Erythroblast (primary cell): ENCODE measurements around the gene HCN4.

Experiments
- DNase-seq, 2 experiments: peaks; one replicate each; lab custom pipeline; 2025; lab: John Stamatoyannopoulos, UW
- GATA1 ChIP-seq: IDR thresholded peaks from 2 replicates; pipeline ENCODE4 v1.6.1; 2011; ENCODE audit warnings: low read depth, mild to moderate bottlenecking, control low read depth, low read length, moderate library complexity
- POLR2A ChIP-seq: IDR thresholded peaks from 2 replicates; pipeline ENCODE4 v1.6.1; 2011; ENCODE audit warnings: mild to moderate bottlenecking, low read length

The HCN4 gene

DNA sequence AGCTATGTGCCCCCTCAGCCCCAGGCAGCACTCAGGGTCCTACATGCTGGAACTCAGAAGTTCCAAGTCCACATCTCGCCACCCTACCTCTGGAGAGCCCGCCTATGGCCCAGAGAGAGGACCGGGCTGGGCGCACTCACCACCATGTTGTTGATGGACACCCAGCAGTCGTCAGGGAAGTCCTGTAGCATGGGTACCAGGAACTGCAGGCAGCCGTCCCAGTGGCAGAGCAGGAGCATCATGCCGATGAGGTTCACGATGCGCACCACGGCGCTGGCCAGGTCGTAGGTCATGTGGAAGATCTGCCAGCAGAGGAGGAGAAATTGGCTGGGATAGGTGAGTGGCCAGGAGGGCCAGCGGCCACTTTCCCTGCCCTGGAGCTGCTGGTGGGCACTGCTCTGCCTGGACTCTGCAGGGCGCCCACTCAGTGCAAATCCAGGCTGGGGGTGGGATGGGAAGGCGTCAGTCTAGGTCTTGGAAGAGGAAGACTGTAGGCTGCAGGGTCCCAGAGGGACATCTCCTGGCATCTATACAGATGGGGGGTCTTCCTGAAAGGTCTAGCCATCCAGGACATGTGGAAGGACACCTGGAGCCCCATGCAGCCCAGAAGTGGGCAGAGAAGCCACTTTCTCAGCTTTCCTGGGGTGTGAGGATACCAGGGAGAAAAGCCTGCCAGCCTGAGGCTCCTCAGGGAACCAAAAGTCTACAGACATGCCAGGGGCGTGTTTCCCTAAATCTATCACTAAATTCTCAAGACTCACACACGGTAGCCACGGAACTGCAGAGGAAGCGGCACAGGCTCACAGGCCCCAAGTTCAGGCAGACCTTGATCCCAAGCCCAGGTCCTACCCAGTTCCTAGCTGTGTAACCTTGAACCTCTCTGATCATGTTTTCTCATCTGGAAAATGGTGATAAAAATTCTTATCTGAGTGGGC lies 36.5 kb downstream of the HCN4 start:
- DNase-seq = no peak
- TF ChIP-seq POLR2A (no peak), GATA1 (no peak)

DNA sequence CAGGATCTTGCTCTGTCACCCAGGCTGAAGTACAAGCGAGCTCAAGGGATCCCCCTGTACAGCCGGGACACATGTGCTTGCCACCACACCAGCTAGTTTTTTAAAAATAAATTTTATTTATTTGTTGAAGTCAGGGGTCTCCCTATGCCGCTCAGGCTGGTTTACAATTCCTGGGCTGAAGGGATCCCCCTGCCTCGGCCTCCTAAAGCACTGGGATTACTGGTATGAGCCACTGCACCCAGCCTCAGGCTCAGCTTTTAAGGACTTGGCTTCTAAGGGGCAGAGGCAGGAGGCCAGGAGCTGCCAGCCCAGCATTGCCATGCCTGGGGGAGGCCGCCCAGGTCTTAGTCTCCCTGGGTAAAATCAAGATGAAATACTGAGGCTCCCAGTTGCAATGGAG lies 37.3 kb downstream of the HCN4 start:
- DNase-seq = no peak
- TF ChIP-seq GATA1 (no peak), POLR2A (no peak)

DNA sequence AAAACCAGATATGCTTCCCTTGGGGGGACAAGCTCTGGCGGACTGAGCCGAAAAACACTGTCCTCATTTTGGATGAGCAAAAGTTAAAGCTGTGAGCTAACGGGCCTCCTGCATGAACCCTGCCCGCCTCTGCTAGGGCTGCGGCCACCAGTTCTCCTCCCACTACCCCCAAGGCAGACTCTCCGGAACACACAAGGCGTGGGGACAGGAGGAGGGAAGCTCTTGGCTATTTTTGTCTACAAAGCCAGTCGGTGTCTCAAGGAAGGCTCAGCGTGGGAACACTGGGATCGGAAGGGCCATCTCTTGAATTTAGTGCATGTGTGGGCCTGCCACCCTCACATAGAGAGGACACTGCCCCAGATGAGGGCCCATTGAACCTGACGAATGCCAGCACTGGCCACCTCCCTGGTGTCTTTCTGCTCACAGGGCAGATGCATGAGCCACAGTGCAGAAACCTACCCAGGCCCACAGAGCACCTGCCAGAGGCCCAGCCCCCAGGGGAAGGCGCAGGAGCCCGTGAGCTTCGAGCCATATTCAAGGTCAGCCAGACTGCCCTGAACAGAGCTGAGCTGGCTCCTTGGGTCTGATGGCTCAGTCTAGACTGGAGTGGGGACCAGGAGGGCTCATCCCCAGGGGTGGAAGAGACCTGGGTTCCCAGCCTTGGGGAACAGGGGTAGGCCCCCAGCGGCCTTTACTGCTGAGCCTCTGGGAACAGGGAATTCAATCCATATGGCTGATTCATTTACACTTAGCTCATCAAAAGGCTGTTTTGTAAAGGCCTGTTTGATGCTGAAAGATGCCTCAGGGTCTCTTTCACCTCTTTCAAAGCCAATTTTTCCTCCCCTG lies 38.3 kb downstream of the HCN4 start:
- no peak for TF ChIP-seq GATA1
- no peak for TF ChIP-seq POLR2A
- DNase-seq = no peak

DNA sequence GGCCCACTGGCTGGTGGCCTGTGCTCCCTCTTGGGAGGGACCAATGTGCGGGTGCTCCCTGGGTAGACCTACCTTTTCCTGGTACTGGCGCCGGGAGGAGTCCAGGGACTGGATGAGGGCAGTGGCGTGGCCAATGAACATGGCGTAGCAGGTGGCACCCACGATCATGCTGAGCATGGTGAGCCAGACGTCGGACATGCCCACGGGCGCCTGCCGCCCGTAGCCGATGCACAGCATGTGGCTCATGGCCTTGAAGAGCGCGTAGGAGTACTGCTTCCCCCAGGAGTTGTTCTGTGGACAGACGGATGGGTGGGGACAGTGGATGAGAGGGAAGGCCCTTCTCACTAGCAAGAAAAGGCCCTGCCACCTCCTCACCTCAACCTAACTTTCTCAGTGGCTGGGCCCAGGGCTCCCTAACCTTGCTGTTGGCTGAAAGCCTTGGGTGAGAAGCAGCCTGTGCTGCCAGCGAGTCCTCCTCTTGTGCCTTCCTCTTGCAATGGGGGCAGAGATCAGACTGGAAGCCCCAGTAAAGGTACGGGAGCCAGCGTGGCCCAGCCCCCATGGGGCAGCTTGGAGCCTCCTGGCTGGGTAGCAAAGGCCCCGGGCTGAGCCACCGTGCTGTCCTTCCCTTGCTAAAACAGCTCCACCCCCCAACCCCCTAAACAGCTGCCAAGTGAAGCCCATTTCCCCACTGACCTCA lies 39.1 kb downstream of the HCN4 start:
- TF ChIP-seq POLR2A (no peak), GATA1 (no peak)

DNA sequence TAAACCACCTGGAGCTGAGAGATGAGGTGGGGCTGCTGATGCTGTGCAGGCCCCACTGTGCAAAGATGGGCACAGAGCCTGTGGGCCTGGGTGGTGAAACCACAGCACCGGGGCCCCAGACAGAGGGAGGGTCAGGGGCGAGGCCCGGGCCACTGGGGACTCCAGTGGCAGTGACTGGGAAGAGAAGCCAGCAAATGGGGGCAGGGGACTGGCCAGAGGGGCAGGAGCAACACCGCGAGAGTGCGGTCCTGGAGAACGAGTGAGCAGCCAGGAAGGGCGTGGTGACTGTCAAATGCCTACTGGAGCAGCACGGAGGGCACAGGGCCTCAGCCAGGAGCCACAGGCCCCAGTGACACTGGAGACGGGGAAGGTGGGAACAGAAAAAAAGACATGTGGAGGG lies 39.8 kb downstream of the HCN4 start:
- TF ChIP-seq POLR2A (no peak), GATA1 (no peak)
- no peak for DNase-seq

More for the DNA sequence above, 39.1 kb downstream of the HCN4 start:
- DNase-seq = no peak

DNA sequence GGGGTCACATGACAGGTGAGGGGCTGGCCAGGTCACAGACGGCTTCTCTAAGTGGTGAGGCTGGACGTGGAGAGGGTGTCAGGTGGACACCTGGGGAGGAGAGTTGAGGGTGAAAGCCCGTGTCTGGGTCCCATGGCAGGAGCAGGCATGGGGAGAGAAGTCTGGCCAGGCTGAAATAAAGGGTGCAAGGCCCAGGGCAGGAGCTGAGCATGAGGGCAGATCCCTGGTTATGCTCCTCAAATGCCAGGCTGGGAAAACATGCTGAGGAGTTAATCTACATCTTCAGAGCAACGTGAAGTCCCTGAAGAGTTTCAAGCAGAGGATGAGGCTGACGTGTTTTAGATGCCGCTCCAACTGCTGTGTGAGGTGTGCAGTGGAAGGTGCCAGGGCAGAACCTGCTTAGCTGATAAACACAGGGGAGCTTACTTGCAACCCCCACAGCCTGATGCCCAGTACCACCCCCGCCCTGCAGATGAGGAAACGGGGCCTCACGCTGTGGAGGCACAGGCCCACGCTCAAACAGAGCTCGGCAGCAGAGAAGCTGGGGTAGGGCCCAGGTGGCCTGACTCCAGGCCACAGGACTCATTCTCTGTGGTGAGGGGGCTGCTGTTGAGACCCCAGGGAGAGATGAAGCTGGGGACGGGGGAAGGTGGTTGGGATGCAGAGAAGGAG lies 40.5 kb downstream of the HCN4 start:
- no peak for DNase-seq
- TF ChIP-seq GATA1 (no peak), POLR2A (no peak)

DNA sequence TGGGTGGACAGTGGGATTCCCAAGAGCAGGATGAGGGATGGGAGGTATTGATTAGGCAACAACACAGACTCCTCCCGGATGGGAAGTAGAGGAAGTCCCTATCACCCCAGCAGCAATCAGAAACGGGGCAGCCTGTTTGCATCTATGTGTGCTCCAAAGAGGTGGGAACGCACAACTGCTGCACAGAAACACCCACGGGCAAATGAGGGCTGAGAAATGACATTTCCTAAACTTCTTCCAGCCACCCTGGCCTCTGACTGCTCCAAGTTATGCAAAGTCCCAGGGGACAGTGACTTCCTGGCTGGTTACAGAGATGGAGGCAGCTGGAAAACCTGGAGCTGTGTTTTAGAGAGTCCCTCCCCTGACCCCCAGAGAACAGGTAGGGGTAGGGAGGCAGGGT lies 42.6 kb downstream of the HCN4 start:
- no peak for DNase-seq
- TF ChIP-seq GATA1 (no peak), POLR2A (no peak)

DNA sequence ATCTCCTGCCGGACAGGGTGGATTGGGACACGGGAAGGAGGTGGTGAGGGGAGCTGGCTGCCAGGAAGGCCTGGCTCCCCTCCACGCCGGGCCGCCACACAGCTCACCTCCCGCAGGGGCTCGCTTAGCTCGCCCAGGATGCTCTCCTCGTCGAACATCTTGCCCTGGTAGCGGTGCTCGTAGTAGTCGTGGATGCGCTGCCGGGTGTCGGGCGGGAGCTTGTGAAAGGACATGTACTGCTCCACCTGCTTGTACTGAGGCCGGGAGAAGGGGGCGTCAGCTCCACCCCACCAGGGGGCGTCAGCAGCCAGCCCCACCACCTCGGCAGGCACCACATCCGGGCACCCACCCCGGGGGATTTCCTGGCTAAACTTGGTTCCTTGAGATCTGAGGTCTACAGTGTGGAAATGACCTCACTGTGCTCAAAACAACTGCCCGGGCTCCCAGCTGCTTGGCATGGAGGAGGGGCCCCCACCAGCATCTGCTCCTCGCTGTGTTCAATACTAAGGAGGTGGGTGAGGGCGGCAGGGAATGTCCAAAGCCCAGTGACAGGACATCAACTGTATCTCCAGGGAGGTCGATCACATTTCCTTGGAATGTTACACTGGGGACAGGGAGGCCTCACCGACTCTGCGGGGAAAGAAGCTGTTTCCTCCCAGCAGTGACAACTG lies 43.4 kb downstream of the HCN4 start:
- TF ChIP-seq GATA1 (no peak), POLR2A (no peak)
- DNase-seq = no peak

DNA sequence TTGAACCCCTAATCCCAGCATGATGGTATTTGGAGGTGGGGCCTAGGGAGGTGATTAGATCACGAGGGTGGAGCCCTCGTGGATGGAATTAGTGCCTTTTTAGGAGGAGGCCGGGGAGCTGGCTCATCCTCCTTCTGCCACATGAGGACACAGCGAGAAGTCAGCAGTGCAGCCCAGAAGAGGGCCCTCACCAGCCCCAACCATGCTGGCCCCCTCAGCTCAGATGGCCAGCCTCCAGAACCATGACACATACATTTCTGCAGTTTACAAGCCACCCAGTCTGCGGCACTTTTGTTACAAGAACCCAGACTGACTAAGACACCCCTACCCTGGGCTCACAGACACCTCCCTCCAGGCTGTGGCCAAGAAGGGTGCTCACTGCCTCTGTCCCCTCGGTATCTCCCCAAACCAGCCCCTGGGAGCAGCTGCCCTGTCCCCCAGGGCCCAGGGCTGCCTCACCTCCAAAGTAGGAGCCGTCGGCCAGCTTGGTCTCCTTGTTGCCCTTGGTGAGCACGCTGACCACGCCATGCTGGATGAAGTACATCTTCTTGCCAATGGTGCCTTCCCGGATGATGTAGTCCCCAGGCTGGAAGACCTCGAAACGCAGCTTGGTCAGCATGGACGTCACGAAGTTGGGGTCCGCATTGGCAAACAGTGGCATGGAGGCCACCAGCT lies 44.1 kb downstream of the HCN4 start:
- DNase-seq = no peak
- TF ChIP-seq POLR2A = no peak
- TF ChIP-seq GATA1 = no peak

DNA sequence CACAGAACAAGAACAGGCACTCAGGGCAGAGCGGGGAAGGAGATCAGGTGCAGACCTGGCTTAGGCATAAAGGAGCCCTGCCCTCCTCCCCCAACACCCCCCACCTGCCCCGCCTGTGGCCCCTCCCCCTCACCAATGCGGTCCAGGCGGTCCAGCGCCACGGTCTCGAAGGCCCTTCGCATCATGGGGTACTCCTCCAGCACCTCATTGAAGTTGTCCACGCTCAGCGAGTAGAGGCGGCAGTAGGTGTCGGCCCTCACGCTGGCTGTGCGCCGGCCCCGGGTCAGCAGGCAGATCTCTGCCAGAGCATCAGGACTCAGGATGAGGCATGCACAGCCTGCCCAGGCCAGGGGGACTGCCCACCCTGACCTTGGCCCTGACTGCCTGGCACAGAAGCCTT lies 44.8 kb downstream of the HCN4 start:
- DNase-seq = no peak
- TF ChIP-seq POLR2A (no peak), GATA1 (no peak)

DNA sequence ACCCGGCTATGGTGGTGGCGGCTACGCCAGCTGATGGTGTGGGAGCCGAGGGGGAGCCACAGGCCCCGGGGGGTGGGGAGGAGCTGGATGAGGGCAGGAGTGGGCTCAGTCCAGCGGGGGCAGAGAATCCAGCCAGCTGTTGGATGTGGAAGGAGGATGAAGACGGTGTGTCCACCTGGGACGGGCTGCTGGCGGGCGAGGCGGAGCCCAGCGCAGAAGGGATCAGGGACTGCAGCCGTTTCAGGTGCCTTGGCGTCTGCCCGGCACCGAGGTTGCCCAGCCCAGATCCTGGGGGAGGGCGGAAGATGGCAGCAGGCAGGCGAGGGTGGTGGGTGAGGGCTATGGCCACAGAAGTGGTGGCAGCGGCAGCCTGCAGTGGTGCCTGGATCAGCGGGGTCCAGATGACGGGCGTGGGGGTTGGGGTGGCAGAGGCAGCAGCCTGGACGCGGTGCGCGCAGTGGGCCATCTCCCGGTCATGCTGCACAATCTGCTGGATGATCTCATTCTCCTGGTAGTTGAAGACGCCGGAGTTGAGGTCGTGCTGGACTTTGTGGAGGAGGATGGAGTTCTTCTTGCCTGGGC lies 45.3 kb downstream of the HCN4 start:
- no peak for DNase-seq
- no peak for TF ChIP-seq POLR2A

DNA sequence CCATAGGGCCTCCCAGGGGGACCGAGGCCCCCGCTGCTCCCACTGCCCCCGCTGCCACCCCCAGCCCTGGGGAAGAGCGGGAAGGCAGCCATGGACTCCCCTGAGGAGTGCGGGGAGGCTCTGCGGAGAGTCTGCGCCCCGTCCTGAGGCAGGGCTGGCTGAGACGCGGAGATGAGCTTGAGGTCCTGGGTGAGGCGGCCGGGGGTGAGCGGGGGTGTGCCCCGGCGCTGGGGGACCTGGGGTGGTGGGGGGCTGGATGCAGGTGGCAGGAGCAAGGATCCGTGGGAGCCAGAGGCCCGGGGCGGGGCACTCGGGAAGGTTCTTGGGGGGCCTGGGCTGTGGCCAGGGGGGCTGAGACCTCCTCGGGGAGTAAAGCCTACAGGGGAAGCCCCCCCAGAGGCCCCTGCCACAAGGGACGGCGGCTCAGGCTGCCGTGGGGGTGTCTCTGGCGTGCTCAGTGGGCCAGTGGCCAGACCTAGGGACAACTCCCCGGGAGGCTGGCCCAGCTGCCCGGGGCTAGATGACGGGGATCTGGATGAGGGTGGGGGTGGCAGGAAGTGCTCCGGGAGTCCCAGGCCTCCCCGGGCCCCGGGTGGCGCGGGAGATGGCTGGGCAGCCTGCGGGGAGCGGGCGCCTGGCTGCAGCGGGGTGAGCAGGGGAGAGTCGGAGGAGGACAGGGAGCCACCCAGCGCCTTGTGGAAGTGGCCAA lies 45.9 kb downstream of the HCN4 start:
- no peak for DNase-seq
- TF ChIP-seq POLR2A (no peak), GATA1 (no peak)
